Measurements from ENCODE around the gene TM9SF1. TPM values are rescaled to one million over a fixed set of nuclear protein-coding genes. Genes with fewer than 3 reads are reported as not detected.
A peak's percentile ranks its signal among the peaks of the same experiment; 100 is the strongest.

TM9SF1 gene
- total RNA-seq, 1 donor from 2014 or later: 45.7 TPM

- peak; percentile 90 to 94 for DNase-seq (ENCODE audit: low spot score in 2 of 2, unreplicated experiment in 2 of 2)
- Mint-ChIP-seq H3K4me1 (peaks cover 35% of the 10 kb centered on the region), H3K27me3 (ENCODE audit: low read depth) (no peaks in the 10 kb centered on the region), H3K27ac (peak within 1 kb of the TSS; percentile 99), H3K4me3 (peak within 1 kb of the TSS; percentile 78), H3K36me3 (peaks cover 16% of the 10 kb centered on the region), H3K9me3 (no peaks in the 10 kb centered on the region)
- TF ChIP-seq, protein P1, sequence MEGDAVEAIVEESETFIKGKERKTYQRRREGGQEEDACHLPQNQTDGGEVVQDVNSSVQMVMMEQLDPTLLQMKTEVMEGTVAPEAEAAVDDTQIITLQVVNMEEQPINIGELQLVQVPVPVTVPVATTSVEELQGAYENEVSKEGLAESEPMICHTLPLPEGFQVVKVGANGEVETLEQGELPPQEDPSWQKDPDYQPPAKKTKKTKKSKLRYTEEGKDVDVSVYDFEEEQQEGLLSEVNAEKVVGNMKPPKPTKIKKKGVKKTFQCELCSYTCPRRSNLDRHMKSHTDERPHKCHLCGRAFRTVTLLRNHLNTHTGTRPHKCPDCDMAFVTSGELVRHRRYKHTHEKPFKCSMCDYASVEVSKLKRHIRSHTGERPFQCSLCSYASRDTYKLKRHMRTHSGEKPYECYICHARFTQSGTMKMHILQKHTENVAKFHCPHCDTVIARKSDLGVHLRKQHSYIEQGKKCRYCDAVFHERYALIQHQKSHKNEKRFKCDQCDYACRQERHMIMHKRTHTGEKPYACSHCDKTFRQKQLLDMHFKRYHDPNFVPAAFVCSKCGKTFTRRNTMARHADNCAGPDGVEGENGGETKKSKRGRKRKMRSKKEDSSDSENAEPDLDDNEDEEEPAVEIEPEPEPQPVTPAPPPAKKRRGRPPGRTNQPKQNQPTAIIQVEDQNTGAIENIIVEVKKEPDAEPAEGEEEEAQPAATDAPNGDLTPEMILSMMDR (IDR thresholded peaks at IDR 0.05; ENCODE audit: unreplicated experiment): no peak
Observed at GRCh38 chr14:24212924-24213865, 18.0 kb upstream of the TM9SF1 start, which contains the start of gene CHMP4A. Gene CHMP4A, minus strand, starts transcription at chr14:24213488. Its CDS starts 49 bp downstream, at chr14:24213439.

- peak overlapping the region; percentile 78 for H3K4me3 Mint-ChIP-seq
- no peak for DNase-seq (ENCODE audit: low spot score in 2 of 2, unreplicated experiment in 2 of 2)
- peaks cover 27% of the 10 kb centered on the region for H3K36me3 Mint-ChIP-seq
- H3K27ac Mint-ChIP-seq: peak overlapping the region; percentile 56
- no peaks in the 10 kb centered on the region for H3K27me3 Mint-ChIP-seq (ENCODE audit: low read depth)
- H3K9me3 Mint-ChIP-seq: no peaks in the 10 kb centered on the region
- TF ChIP-seq, protein P1 (IDR thresholded peaks at IDR 0.05; ENCODE audit: unreplicated experiment): no peak
- H3K4me1 Mint-ChIP-seq: peaks cover 34% of the 10 kb centered on the region
Observed at GRCh38 chr14:24211311-24211710, 16.1 kb upstream of the TM9SF1 start.

DNA sequence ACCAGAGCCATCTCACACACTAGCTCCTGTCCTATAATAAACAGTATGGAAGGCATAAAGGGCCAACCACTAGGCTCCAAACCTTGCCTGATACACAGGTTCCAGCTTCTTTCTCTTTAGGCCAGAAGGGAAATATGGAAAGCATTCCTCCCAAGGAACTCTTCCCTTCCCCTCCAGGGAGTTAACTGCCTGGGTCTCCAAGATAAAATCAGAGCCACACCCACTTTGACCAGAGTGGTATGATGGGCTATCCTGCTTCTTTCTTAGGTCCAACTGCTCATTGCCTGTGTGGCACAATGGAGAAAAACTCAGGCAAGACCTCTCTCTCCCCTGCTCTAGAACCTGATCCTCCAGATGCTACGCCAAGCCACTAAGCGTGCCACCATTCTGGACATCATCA is 12.4 kb upstream of the TM9SF1 start:
- peaks cover 7% of the 10 kb centered on the region for H3K4me1 Mint-ChIP-seq
- H3K4me3 Mint-ChIP-seq: no peak overlapping the region
- H3K36me3 Mint-ChIP-seq: peaks cover 53% of the 10 kb centered on the region
- H3K9me3 Mint-ChIP-seq: peaks cover 6% of the 10 kb centered on the region
- H3K27me3 Mint-ChIP-seq (ENCODE audit: low read depth): no peaks in the 10 kb centered on the region
- TF ChIP-seq, protein P1 (IDR thresholded peaks at IDR 0.05; ENCODE audit: unreplicated experiment): no peak
- no peak for DNase-seq (ENCODE audit: low spot score in 2 of 2, unreplicated experiment in 2 of 2)
- H3K27ac Mint-ChIP-seq: no peak overlapping the region

DNA sequence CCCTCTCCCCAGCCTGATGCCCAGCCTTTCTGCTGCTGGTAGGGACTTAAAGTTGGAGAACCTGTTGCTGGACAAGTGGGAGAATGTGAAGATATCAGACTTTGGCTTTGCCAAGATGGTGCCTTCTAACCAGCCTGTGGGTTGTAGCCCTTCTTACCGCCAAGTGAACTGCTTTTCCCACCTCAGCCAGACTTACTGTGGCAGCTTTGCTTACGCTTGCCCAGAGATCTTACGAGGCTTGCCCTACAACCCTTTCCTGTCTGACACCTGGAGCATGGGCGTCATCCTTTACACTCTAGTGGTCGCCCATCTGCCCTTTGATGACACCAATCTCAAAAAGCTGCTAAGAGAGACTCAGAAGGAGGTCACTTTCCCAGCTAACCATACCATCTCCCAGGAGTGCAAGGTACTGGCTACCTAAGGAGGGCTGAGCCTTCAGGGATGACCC is 11.9 kb upstream of the TM9SF1 start:
- Mint-ChIP-seq H3K36me3 (peaks cover 58% of the 10 kb centered on the region), H3K27ac (no peak overlapping the region), H3K27me3 (ENCODE audit: low read depth) (no peaks in the 10 kb centered on the region), H3K9me3 (peaks cover 9% of the 10 kb centered on the region), H3K4me3 (no peak overlapping the region), H3K4me1 (peaks cover 5% of the 10 kb centered on the region)
- TF ChIP-seq, protein P1 (IDR thresholded peaks at IDR 0.05; ENCODE audit: unreplicated experiment): no peak
- no peak for DNase-seq (ENCODE audit: low spot score in 2 of 2, unreplicated experiment in 2 of 2)

DNA sequence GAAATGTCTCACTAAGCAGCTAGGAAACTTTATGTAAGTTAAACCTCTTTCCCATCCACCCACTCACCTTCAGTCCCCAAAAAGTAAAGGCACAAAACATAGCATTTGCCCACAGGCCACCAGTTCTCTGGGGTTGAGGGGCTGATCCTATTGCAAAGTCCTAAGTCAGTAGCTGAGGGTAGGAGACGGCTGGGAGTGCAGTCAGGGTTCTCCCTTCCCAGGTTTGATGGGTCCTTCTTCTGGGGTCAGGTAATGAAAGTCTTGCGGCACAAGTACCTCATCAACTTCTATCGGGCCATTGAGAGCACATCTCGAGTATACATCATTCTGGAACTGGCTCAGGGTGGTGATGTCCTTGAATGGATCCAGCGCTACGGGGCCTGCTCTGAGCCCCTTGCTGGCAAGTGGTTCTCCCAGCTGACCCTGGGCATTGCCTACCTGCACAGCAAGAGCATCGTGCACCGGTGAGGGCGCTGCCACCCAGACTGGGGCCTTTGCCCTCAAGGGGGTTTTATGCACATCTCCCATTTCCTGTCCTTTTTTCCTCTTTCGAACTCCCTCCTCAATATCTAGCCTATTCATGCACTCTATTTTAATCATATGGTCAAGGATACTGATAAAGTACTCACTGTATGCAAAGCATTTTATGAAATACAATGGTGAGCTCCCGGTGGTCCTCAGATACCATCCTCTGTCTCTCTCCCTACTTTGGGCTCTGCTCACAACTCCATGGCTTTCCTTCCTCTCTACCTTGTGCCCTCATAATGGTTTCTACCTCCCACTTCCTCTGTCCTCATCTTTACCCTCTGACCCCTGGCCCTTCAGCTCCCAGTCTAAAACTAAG is 11.2 kb upstream of the TM9SF1 start:
- Mint-ChIP-seq H3K4me3 (no peak overlapping the region), H3K9me3 (peaks cover 14% of the 10 kb centered on the region), H3K36me3 (peaks cover 62% of the 10 kb centered on the region), H3K27ac (no peak overlapping the region), H3K4me1 (peaks cover 1% of the 10 kb centered on the region), H3K27me3 (ENCODE audit: low read depth) (no peaks in the 10 kb centered on the region)
- TF ChIP-seq, protein P1 (IDR thresholded peaks at IDR 0.05; ENCODE audit: unreplicated experiment): no peak
- no peak for DNase-seq (ENCODE audit: low spot score in 2 of 2, unreplicated experiment in 2 of 2)

All from mesothelial cell of epicardium (in vitro differentiated cells).